H1 (cell line): ENCODE data around the gene MAFG. TPM values are rescaled to one million over a fixed set of nuclear protein-coding genes. Genes with fewer than 3 reads are reported as not detected.

Experiments used
- CTCF ChIA-PET: fragments of 300-600 bp; sonication (Branson Sonifier 250); formaldehyde crosslinking; loops from one replicate; lab custom pipeline; 2021; ENCODE audit not compliant: partially characterized antibody; lab: Charles Lee
- POLR2A ChIA-PET: fragments of 300-600 bp; sonication (Branson Sonifier 250); formaldehyde crosslinking; loops from one replicate; lab custom pipeline; 2021; ENCODE audit warnings: inconsistent platforms; ENCODE audit not compliant: partially characterized antibody; lab: Charles Lee
- DNase-seq, 2 experiments: peaks; one replicate each; pipeline versions ENCODE4 v3.0.0 to v3.0.0-alpha.2; 2010 to 2022; ENCODE audit warnings: low spot score in 2 of 2, low read depth in 1 of 2, mixed read lengths in 1 of 2
- FAIRE-seq: peaks from 2 replicates; lab custom pipeline; 2011; peaks lifted over from hg19 to GRCh38; lab: Jason Lieb, UNC
- H2AFZ ChIP-seq: 2 replicates; pipeline ENCODE4 v1.8.1; 2012; ENCODE audit warnings: low read length, inconsistent platforms
- H2AK5ac ChIP-seq: 2 replicates; pipeline ENCODE4 v1.6.1; 2013; ENCODE audit warnings: low read depth, low read length
- H2BK120ac ChIP-seq: replicated peaks from 2 replicates; pipeline ENCODE3; 2013; ENCODE audit warnings: low read depth, low read length, inconsistent platforms
- H2BK12ac ChIP-seq: 2 replicates; pipeline ENCODE4 v1.6.1; 2013; ENCODE audit warnings: low read depth, low read length
- H2BK15ac ChIP-seq: 2 replicates; pipeline ENCODE4 v1.6.1; 2013; ENCODE audit warnings: low read length
- H2BK20ac ChIP-seq: 2 replicates; pipeline ENCODE4 v1.6.1; 2013; ENCODE audit warnings: low read length
- H2BK5ac ChIP-seq: 2 replicates; pipeline ENCODE4 v1.6.1; 2013; ENCODE audit warnings: low read depth, low read length
- H3K14ac ChIP-seq: 2 replicates; pipeline ENCODE4 v1.6.1; 2013; ENCODE audit warnings: inconsistent platforms; ENCODE audit not compliant: insufficient read length
- H3K18ac ChIP-seq: 2 replicates; pipeline ENCODE4 v1.6.1; 2013; ENCODE audit warnings: low read length; ENCODE audit errors: extremely low read depth
- H3K23ac ChIP-seq: 2 replicates; pipeline ENCODE4 v1.6.1; 2013; ENCODE audit warnings: inconsistent platforms; ENCODE audit not compliant: insufficient read length
- H3K23me2 ChIP-seq: 2 replicates; pipeline ENCODE4 v1.6.1; 2013; ENCODE audit warnings: low read depth, low read length
- H3K27ac ChIP-seq: 2 replicates; pipeline ENCODE4 v1.6.1; 2011; ENCODE audit warnings: low read depth, low read length, inconsistent platforms
- H3K27me3 ChIP-seq, 4 experiments: replicated peaks in 1 of 4; 1 replicate in 1 of 4; 2 replicates in 3 of 4; pipeline versions ENCODE4 v1.6.1 to v1.8.1; 2011 to 2013; ENCODE audit warnings: low read length in 3 of 4, mild to moderate bottlenecking in 3 of 4, inconsistent platforms in 2 of 4, mixed read lengths in 2 of 4, moderate library complexity in 1 of 4; ENCODE audit not compliant: control insufficient read depth in 3 of 4, insufficient read depth in 3 of 4; ENCODE audit errors: extremely low read depth in 1 of 4
- H3K36me3 ChIP-seq, 4 experiments: 2 replicates each; pipeline versions ENCODE4 v1.6.1 to v1.8.1; 2011 to 2013; ENCODE audit warnings: mild to moderate bottlenecking in 4 of 4, low read length in 3 of 4, moderate library complexity in 2 of 4, control low read depth in 1 of 4, inconsistent platforms in 1 of 4; ENCODE audit not compliant: insufficient read depth in 4 of 4, control insufficient read depth in 2 of 4
- H3K4ac ChIP-seq: replicated peaks from 2 replicates; pipeline ENCODE3; 2013; ENCODE audit warnings: low read length, low read depth, mixed read lengths, inconsistent platforms; ENCODE audit not compliant: insufficient read length
- H3K4me1 ChIP-seq, 4 experiments: replicated peaks in 1 of 4; 1 replicate in 1 of 4; 2 replicates in 3 of 4; pipeline versions ENCODE4 v1.6.1 to v1.8.1; 2011 to 2013; ENCODE audit warnings: low read length in 3 of 4, inconsistent platforms in 2 of 4, mixed read lengths in 1 of 4; ENCODE audit not compliant: insufficient read depth in 4 of 4, control insufficient read depth in 3 of 4
- H3K4me2 ChIP-seq, 2 experiments: 2 replicates each; pipeline versions ENCODE4 v1.6.1 to v1.8.1; 2011 to 2013; ENCODE audit warnings: low read depth in 2 of 2, low read length in 2 of 2, control low read depth in 1 of 2, inconsistent platforms in 1 of 2, mild to moderate bottlenecking in 1 of 2; ENCODE audit not compliant: insufficient read depth in 1 of 2
- H3K4me3 ChIP-seq, 4 experiments: fragments of 200-600, 300-600 bp in 1 of 4; sonication (generic), shearing (Covaris generic), sonication (Bioruptor Twin) in 1 of 4; 2 replicates each; pipeline versions ENCODE4 v1.5.1 to v1.8.1; 2011 to 2016; ENCODE audit warnings: low read length in 4 of 4, low read depth in 3 of 4, control low read depth in 2 of 4, inconsistent platforms in 2 of 4, mild to moderate bottlenecking in 2 of 4, mixed read lengths in 1 of 4, moderate library complexity in 1 of 4; ENCODE audit not compliant: insufficient read depth in 2 of 4; ENCODE audit errors: extremely low read depth in 1 of 4
- H3K56ac ChIP-seq: replicated peaks from 2 replicates; pipeline ENCODE3; 2013; ENCODE audit warnings: low read depth, mild to moderate bottlenecking, mixed read lengths, low read length, inconsistent platforms; ENCODE audit not compliant: insufficient read length
- H3K79me1 ChIP-seq: 2 replicates; pipeline ENCODE4 v1.6.1; 2013; ENCODE audit warnings: low read depth, low read length, control low read depth
- H3K79me2 ChIP-seq, 2 experiments: 2 replicates each; pipeline versions ENCODE4 v1.6.1 to v1.8.1; 2012 to 2013; ENCODE audit warnings: low read length in 2 of 2, mild to moderate bottlenecking in 2 of 2, inconsistent platforms in 1 of 2; ENCODE audit not compliant: insufficient read depth in 2 of 2, control insufficient read depth in 1 of 2
- H3K9ac ChIP-seq, 4 experiments: replicated peaks in 1 of 4; 1 replicate in 1 of 4; 2 replicates in 3 of 4; pipeline versions ENCODE4 v1.6.1 to v1.8.1; 2011 to 2013; ENCODE audit warnings: low read depth in 3 of 4, low read length in 3 of 4, control low read depth in 2 of 4, mild to moderate bottlenecking in 2 of 4, moderate library complexity in 2 of 4, inconsistent platforms in 1 of 4; ENCODE audit errors: extremely low read depth in 1 of 4
- H3K9me3 ChIP-seq, 2 experiments: 2 replicates each; pipeline versions ENCODE4 v1.6.1 to v1.8.1; 2012 to 2013; ENCODE audit warnings: mild to moderate bottlenecking in 2 of 2, moderate library complexity in 2 of 2, control low read depth in 1 of 2, inconsistent platforms in 1 of 2, low read depth in 1 of 2, low read length in 1 of 2, mixed read lengths in 1 of 2; ENCODE audit not compliant: insufficient read depth in 2 of 2
- H4K20me1 ChIP-seq, 2 experiments: replicated peaks in 1 of 2; 2 replicates each; pipeline versions ENCODE3 to v1.8.1; 2011 to 2013; ENCODE audit warnings: inconsistent platforms in 2 of 2, low read length in 2 of 2, mild to moderate bottlenecking in 1 of 2; ENCODE audit not compliant: insufficient read depth in 2 of 2, control insufficient read depth in 1 of 2
- H4K5ac ChIP-seq: 2 replicates; pipeline ENCODE4 v1.6.1; 2013; ENCODE audit warnings: low read length, low read depth, mixed read lengths, inconsistent platforms; ENCODE audit not compliant: insufficient read length
- H4K8ac ChIP-seq: 2 replicates; pipeline ENCODE4 v1.8.0; 2013; ENCODE audit warnings: mild to moderate bottlenecking, moderate library complexity, low read length, inconsistent platforms; ENCODE audit not compliant: insufficient read depth; ENCODE audit errors: extremely low read depth
- H4K91ac ChIP-seq: replicated peaks from 2 replicates; pipeline ENCODE3; 2013; ENCODE audit warnings: low read length, mixed read lengths, inconsistent platforms; ENCODE audit not compliant: insufficient read length
- BRCA1 ChIP-seq: IDR thresholded peaks from 2 replicates; pipeline ENCODE4 v1.6.1; 2012; ENCODE audit warnings: low read depth, low read length, improper control_type of control experiment
- CEBPB ChIP-seq: IDR thresholded peaks from 2 replicates; pipeline ENCODE4 v1.6.1; 2012; ENCODE audit warnings: low read depth, low read length
- GABPA ChIP-seq: IDR thresholded peaks from 2 replicates; pipeline ENCODE4 v1.6.1; 2011; ENCODE audit warnings: mild to moderate bottlenecking, low read length, moderate library complexity, borderline replicate concordance; ENCODE audit not compliant: insufficient read depth
- SIX5 ChIP-seq: IDR thresholded peaks from 2 replicates; pipeline ENCODE4 v1.6.1; 2011; ENCODE audit warnings: mild to moderate bottlenecking, low read depth, low read length
- SP2 ChIP-seq: IDR thresholded peaks from 2 replicates; pipeline ENCODE4 v1.6.1; 2012; ENCODE audit warnings: mild to moderate bottlenecking, low read length, inconsistent platforms
- SRF ChIP-seq: IDR thresholded peaks from 2 replicates; pipeline ENCODE4 v1.6.1; 2011; ENCODE audit warnings: mild to moderate bottlenecking, low read depth, low read length, moderate library complexity
- TAF1 ChIP-seq: IDR thresholded peaks from 2 replicates; pipeline ENCODE4 v1.6.1; 2011; ENCODE audit warnings: mild to moderate bottlenecking, low read depth, low read length
- YY1 ChIP-seq: IDR thresholded peaks from 2 replicates; pipeline ENCODE4 v1.6.1; 2011; ENCODE audit warnings: low read depth, mild to moderate bottlenecking, low read length
- WGBS, 2 experiments: shearing (Covaris generic) in 1 of 2; methylation state at CpG; one replicate each; pipeline versions ENCODE4 v1.1.6 to v1.1.7; 2013 to 2015; ENCODE audit warnings: low lambda C conversion rate in 2 of 2, mixed read lengths in 2 of 2, inconsistent platforms in 1 of 2, low coverage in 1 of 2, missing lambda C conversion rate in 1 of 2; ENCODE audit not compliant: insufficient replicate concordance in 2 of 2, insufficient coverage in 1 of 2, insufficient read length in 1 of 2; ENCODE audit errors: extremely low coverage in 1 of 2, missing lambda C conversion rate in 1 of 2; 5-methylcytosine and 5-hydroxymethylcytosine counted together
- polyA plus RNA-seq, 7 experiments: library from polyadenylated mRNA; depleted of rRNA in 3 of 7; stranded (reverse) in 5 of 7; unstranded in 2 of 7; fragments of >200 nt in 5 of 7; fragments of 200-250 nt in 2 of 7; gene quantifications; 1 replicate in 5 of 7; 2 replicates in 1 of 7; 4 replicates in 1 of 7; pipeline versions ENCODE4 v1.2.1 to v1.2.3, GENCODE V29; 2011 to 2013; ENCODE audit warnings: missing spikeins in 2 of 7, mixed read lengths in 2 of 7
- total RNA-seq: library from RNA; stranded (reverse); fragmentation: NEBNext Ultra II Directional; extraction: Animal tissue kit (Norgen Biotek cat#: 25700); gene quantifications from 2 replicates; pipeline ENCODE4 v1.2.1, GENCODE V29; 2021
- TF ChIP-seq, protein P1 (sequence below): IDR thresholded peaks from 2 replicates; pipeline ENCODE4 v1.6.1; 2011; ENCODE audit warnings: low read depth, mild to moderate bottlenecking, low read length; ENCODE audit not compliant: insufficient read depth
- TF ChIP-seq, protein P2 (sequence below), 3 experiments: IDR thresholded peaks; 1 replicate in 2 of 3; 2 replicates in 1 of 3; pipeline versions ENCODE4 v1.5.1 to v1.6.1; 2011; ENCODE audit warnings: low read length in 3 of 3, mild to moderate bottlenecking in 3 of 3, inconsistent platforms in 2 of 3, low read depth in 1 of 3, moderate library complexity in 1 of 3; ENCODE audit not compliant: insufficient read depth in 1 of 3; ENCODE audit errors: control extremely low read depth in 1 of 3

Gene MAFG
- total and polyA plus RNA-seq, 2 of the 8 experiments (the other 6 are each of a cell fraction or from before 2014, with no cell fraction given), result 25.5 to 26.9 TPM

DNA sequence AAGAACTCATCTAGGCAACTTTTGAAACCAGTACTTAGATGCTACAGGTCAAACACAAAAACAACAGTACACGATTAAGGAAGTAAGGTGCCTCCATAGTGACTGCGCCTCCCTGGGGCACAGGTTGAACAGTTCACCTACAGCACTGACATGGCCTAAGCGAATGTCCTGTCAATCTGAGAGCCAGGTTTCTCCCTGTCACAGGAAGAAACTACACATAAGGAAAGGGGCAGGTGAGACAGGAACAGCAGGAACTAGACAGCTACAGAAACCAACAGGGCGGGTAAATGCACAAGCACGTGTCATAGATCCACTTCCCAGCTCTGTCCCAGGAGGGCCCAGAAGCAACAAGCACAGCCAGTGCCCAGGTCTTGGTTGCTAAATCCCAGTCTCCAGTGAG lies 48.4 kb downstream of the MAFG start:
- CTCF ChIA-PET, result interaction anchor here (0.9 to 1.4 kb wide), 4 partner anchors 10 to 109 kb away, joined by 3 to 4 read pairs (median 3); no protein-coding TSS in a partner anchor
- Histone ChIP-seq H3K36me3 (peaks cover 4 to 23% (median 8%) of the 10 kb centered on the region in 4 experiments), H2BK20ac (no peak overlapping the region), H2BK120ac (no peak overlapping the region), H2BK15ac (no peak overlapping the region), H2AFZ (no peak overlapping the region), H3K4me3 (no peak overlapping the region), H3K27me3 (no peaks in the 10 kb centered on the region), H3K23me2 (no peaks in the 10 kb centered on the region), H4K20me1 (peaks cover 0 to 2% of the 10 kb centered on the region in 2 experiments), H3K79me1 (no peaks in the 10 kb centered on the region), H3K4ac (no peak overlapping the region), H4K5ac (no peak overlapping the region), H3K4me1 (no peaks in the 10 kb centered on the region), H3K23ac (no peak overlapping the region), H3K4me2 (no peak overlapping the region), H2AK5ac (no peak overlapping the region), H3K18ac (no peak overlapping the region), H3K79me2 (no peaks in the 10 kb centered on the region), H3K14ac (no peak overlapping the region), H4K8ac (no peak overlapping the region), H3K9me3 (no peaks in the 10 kb centered on the region), H2BK12ac (no peak overlapping the region), H3K27ac (no peak overlapping the region), H3K56ac (no peak overlapping the region), H4K91ac (no peak overlapping the region), H3K9ac (no peak overlapping the region), H2BK5ac (no peak overlapping the region)
- WGBS, 2 experiments, result 84% methylated on average over 5 of the region's 5 CpGs; no CpG with 5 or more reads in 1 of the 2 experiments
- POLR2A ChIA-PET, result interaction anchor here (0.6 to 10.5 kb wide), 10 partner anchors 9 to 219 kb away, joined by 3 to 151 read pairs (median 6); partner anchors contain the start of genes ALYREF, ANAPC11, ARL16 and HGS
- TF ChIP-seq GABPA, result no peak
- no peak for TF ChIP-seq CEBPB
- TF ChIP-seq TAF1, result no peak
- TF ChIP-seq BRCA1, result no peak
- no peak for TF ChIP-seq YY1
- TF ChIP-seq SP2, result no peak
- TF ChIP-seq SIX5, result no peak
- TF ChIP-seq, protein P1, sequence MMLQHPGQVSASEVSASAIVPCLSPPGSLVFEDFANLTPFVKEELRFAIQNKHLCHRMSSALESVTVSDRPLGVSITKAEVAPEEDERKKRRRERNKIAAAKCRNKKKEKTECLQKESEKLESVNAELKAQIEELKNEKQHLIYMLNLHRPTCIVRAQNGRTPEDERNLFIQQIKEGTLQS, result no peak
- TF ChIP-seq, protein P2, sequence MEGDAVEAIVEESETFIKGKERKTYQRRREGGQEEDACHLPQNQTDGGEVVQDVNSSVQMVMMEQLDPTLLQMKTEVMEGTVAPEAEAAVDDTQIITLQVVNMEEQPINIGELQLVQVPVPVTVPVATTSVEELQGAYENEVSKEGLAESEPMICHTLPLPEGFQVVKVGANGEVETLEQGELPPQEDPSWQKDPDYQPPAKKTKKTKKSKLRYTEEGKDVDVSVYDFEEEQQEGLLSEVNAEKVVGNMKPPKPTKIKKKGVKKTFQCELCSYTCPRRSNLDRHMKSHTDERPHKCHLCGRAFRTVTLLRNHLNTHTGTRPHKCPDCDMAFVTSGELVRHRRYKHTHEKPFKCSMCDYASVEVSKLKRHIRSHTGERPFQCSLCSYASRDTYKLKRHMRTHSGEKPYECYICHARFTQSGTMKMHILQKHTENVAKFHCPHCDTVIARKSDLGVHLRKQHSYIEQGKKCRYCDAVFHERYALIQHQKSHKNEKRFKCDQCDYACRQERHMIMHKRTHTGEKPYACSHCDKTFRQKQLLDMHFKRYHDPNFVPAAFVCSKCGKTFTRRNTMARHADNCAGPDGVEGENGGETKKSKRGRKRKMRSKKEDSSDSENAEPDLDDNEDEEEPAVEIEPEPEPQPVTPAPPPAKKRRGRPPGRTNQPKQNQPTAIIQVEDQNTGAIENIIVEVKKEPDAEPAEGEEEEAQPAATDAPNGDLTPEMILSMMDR (IDR thresholded peaks at IDR 0.05; ENCODE audit: control extremely low read depth in 1 of 3, insufficient read depth in 1 of 3, low read depth in 1 of 3, low read length in 3 of 3), result no peak
- no peak for TF ChIP-seq SRF
- FAIRE-seq (no peak), DNase-seq (no peak)
